ENCODE measurements around the gene TMEM250. TPM values are rescaled to one million over a fixed set of nuclear protein-coding genes. Genes with fewer than 3 reads are reported as not detected.

The TMEM250 gene
- polyA plus RNA-seq, 1 of the 3 experiments (the other 2 are of a cell fraction), result 25.9 TPM

DNA sequence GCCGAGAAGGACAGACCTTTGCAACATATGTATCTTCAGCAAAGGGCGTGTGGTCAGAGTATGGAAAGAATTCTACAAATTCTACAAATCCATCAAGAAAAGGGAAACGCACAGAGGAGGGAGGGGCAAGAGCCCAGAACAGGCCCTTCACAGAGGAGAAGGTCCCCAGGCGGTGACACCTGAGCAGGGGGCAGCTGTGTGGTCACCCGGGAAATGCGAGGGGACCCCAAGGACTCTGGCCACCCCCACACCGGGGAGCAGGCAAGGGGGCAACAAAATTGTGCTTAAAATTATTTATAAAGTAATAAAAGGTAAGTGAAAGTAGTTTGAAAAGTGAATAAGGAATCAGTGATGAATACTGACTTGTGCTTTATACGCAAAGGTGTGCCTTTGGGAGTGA, 41.2 kb downstream of the TMEM250 start:
- ChIA-PET CTCF (no interaction called here), POLR2A (no interaction called here)
- H3F3A ChIP-seq (replicated peaks; ENCODE audit: insufficient read depth), result no peaks in the 10 kb centered on the region
- H3K79me2 ChIP-seq (ENCODE audit: insufficient read depth), result peaks cover 69% of the 10 kb centered on the region
- H3K27ac ChIP-seq (ENCODE audit: low read depth in 2 of 2, low read length in 1 of 2), result no peak overlapping the region
- TF ChIP-seq NRF1 (IDR thresholded peaks at IDR 0.05; ENCODE audit: low read depth, low read length) (no peak), TAF1 (IDR thresholded peaks at IDR 0.05; ENCODE audit: borderline replicate concordance, low read depth, low read length) (no peak), IRF3 (IDR thresholded peaks at IDR 0.05; ENCODE audit: low read depth, low read length) (no peak), TCF12 (IDR thresholded peaks at IDR 0.05) (no peak), RAD21 (IDR thresholded peaks at IDR 0.05; ENCODE audit: low read length) (no peak)
- peak; percentile 11 for DNase-seq
- H3K4me1 ChIP-seq (ENCODE audit: control insufficient read depth in 1 of 2, insufficient read depth in 2 of 2, low read depth in 1 of 2, low read length in 1 of 2), result peaks cover 0 to 12% of the 10 kb centered on the region in 2 experiments; a peak in 1 of 4 replicates
- no peak overlapping the region for H3K9ac ChIP-seq
- no peaks in the 10 kb centered on the region for H3K27me3 ChIP-seq (ENCODE audit: insufficient read depth)
- WGBS (ENCODE audit: low lambda C conversion rate), result 89% methylated on average over 8 of the region's 8 CpGs
- no peak overlapping the region for H2AFZ ChIP-seq (ENCODE audit: low read depth)
- no peak overlapping the region for H3K4me3 ChIP-seq (ENCODE audit: low read depth in 2 of 2, low read length in 1 of 2)
- H3K4me2 ChIP-seq, result no peak overlapping the region
- no peaks in the 10 kb centered on the region for H3K36me3 ChIP-seq (replicated peaks in 1 of 2; ENCODE audit: control insufficient read depth in 1 of 2, insufficient read depth in 2 of 2, low read length in 1 of 2)
- peaks cover 58% of the 10 kb centered on the region for H4K20me1 ChIP-seq (ENCODE audit: insufficient read depth)
- H3K9me3 ChIP-seq, result no peaks in the 10 kb centered on the region
- no peaks in the 10 kb centered on the region for H3K9me2 ChIP-seq

DNA sequence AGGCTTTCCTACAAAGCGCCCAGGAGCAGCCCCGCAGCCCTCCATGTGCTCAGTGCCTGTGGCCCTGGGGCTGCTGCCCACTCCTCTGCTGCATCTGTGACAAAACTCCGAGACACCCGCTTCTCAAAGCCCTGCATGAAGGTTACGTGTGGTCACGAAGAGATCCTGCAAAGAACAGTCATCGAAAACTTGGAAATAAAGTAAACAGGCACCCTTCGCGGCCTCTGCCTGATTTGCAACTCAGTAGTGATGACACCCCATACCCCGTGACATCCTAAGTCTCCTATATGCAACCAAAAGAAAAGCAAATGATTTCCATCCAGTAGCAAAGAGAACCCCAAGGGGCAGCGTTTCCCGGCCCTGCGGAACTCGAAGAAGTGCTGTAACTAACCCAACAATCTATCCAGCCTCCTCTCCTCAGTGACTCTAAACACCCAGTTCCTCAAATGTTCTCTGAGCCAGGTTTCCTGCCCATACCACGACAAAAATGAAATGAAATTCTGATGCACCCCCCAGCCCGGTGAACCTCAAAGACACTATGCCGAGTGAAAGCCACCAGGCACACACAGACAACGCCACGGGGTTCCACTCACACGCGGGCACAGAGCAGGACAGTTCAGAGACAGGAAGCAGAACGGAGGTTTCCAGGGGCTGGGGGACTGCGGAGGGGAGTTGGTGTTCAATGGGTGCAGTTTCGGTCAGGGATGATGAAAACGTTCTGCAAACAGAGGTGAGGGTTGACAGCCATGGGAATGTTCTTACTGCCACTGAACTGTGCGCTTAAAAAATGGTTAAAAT, 42.6 kb downstream of the TMEM250 start:
- peaks cover 44% of the 10 kb centered on the region for H4K20me1 ChIP-seq (ENCODE audit: insufficient read depth)
- H3K9ac ChIP-seq, result no peak overlapping the region
- H3K27me3 ChIP-seq (ENCODE audit: insufficient read depth), result no peaks in the 10 kb centered on the region
- H2AFZ ChIP-seq (ENCODE audit: low read depth), result no peak overlapping the region
- no peak overlapping the region for H3K4me3 ChIP-seq (ENCODE audit: low read depth in 2 of 2, low read length in 1 of 2)
- ChIA-PET CTCF (no interaction called here), POLR2A (no interaction called here)
- TF ChIP-seq EZH2phosphoT487 (IDR thresholded peaks at IDR 0.05; ENCODE audit: borderline replicate concordance, low read depth) (no peak), NFIC (IDR thresholded peaks at IDR 0.05; ENCODE audit: borderline replicate concordance) (no peak), ELF1 (IDR thresholded peaks at IDR 0.05) (no peak), IRF3 (IDR thresholded peaks at IDR 0.05; ENCODE audit: low read depth, low read length) (no peak), RFX5 (IDR thresholded peaks at IDR 0.05; ENCODE audit: low read length) (no peak), FOSL2 (IDR thresholded peaks at IDR 0.05; ENCODE audit: borderline replicate concordance, low read depth) (no peak), SMC3 (IDR thresholded peaks at IDR 0.05; ENCODE audit: low read depth, low read length) (no peak), MEF2A (IDR thresholded peaks at IDR 0.05; ENCODE audit: borderline replicate concordance, low read depth) (no peak), GATA2 (CRISPR knock-in tag; IDR thresholded peaks at IDR 0.05) (no peak), GABPA (IDR thresholded peaks at IDR 0.05; ENCODE audit: low read depth) (no peak), POLR2AphosphoS5 (IDR thresholded peaks at IDR 0.05; ENCODE audit: low read depth, low read length) (no peak), JUND (IDR thresholded peaks at IDR 0.05) (no peak), FOXM1 (IDR thresholded peaks at IDR 0.05; ENCODE audit: low read depth) (no peak), RCOR1 (IDR thresholded peaks at IDR 0.05; ENCODE audit: low read length) (no peak)
- TF ChIP-seq, protein P1, sequence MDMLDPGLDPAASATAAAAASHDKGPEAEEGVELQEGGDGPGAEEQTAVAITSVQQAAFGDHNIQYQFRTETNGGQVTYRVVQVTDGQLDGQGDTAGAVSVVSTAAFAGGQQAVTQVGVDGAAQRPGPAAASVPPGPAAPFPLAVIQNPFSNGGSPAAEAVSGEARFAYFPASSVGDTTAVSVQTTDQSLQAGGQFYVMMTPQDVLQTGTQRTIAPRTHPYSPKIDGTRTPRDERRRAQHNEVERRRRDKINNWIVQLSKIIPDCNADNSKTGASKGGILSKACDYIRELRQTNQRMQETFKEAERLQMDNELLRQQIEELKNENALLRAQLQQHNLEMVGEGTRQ (IDR thresholded peaks at IDR 0.05; ENCODE audit: borderline replicate concordance, low read depth, low read length), result no peak
- H3K36me3 ChIP-seq (replicated peaks in 1 of 2; ENCODE audit: control insufficient read depth in 1 of 2, insufficient read depth in 2 of 2, low read length in 1 of 2), result no peaks in the 10 kb centered on the region
- H3K4me2 ChIP-seq, result no peak overlapping the region
- WGBS (ENCODE audit: low lambda C conversion rate), result 90% methylated on average over 24 of the region's 26 CpGs
- H3K27ac ChIP-seq (ENCODE audit: low read depth in 2 of 2, low read length in 1 of 2), result no peak overlapping the region
- peaks cover 67% of the 10 kb centered on the region for H3K79me2 ChIP-seq (ENCODE audit: insufficient read depth)
- no peaks in the 10 kb centered on the region for H3K9me2 ChIP-seq
- no peaks in the 10 kb centered on the region for H3F3A ChIP-seq (replicated peaks; ENCODE audit: insufficient read depth)
- DNase-seq, result no peak
- peaks cover 0 to 12% of the 10 kb centered on the region in 2 experiments; a peak in 1 of 4 replicates for H3K4me1 ChIP-seq (ENCODE audit: control insufficient read depth in 1 of 2, insufficient read depth in 2 of 2, low read depth in 1 of 2, low read length in 1 of 2)
- no peaks in the 10 kb centered on the region for H3K9me3 ChIP-seq

Measured in SK-N-SH (cell line).